ENCODE measurements around the gene OR8B2. TPM values are rescaled to one million over a fixed set of nuclear protein-coding genes. Genes with fewer than 3 reads are reported as not detected.

The OR8B2 gene
- total RNA-seq, 1 experiment from 2014 or later, result not detected

- no peak overlapping the region for H3K4me3 ChIP-seq (ENCODE audit: low read depth in 2 of 2, low read length in 2 of 2)
- intact Hi-C loops (cut with micrococcal nuclease; ENCODE audit: unreplicated experiment), result no loop called here
- 0 out of 2 replicates have a peak, but pooled peaks cover 2% of the 10 kb centered on the region for H3K27me3 ChIP-seq (ENCODE audit: control insufficient read depth, insufficient read depth, low read length)
- TF ChIP-seq CTCF (IDR thresholded peaks at IDR 0.05) (no peak), POLR2AphosphoS5 (IDR thresholded peaks at IDR 0.05; ENCODE audit: low read depth, low read length) (no peak), REST (IDR thresholded peaks at IDR 0.05; ENCODE audit: insufficient read depth in 1 of 2, low read depth in 2 of 2, low read length in 1 of 2) (no peak), SIN3A (IDR thresholded peaks at IDR 0.05; ENCODE audit: borderline replicate concordance, insufficient read depth, low read depth, low read length) (no peak), TCF7L2 (IDR thresholded peaks at IDR 0.05; ENCODE audit: low read depth, low read length) (no peak)
- DNase-seq (ENCODE audit: low read depth, low spot score) (no peak), ATAC-seq (no peak)
- POLR2A ChIA-PET, result no interaction called here
- no TSS peak for BruUV-seq (replicated peaks)
- H3K36me3 ChIP-seq (ENCODE audit: control insufficient read depth, insufficient read depth, low read length), result no peaks in the 10 kb centered on the region
- no peaks in the 10 kb centered on the region for H3K9me3 ChIP-seq (ENCODE audit: control insufficient read depth, insufficient read depth, low read depth, low read length)
- H3K27ac ChIP-seq (ENCODE audit: low read length), result no peak overlapping the region
- in situ Hi-C loops (cut with HindIII; ENCODE audit: low pct_unique_long_range_greater_than_20kb, low sequenced_read_pairs), result no loop called here
- H3K4me1 ChIP-seq (ENCODE audit: control insufficient read depth, insufficient read depth, low read length), result no peaks in the 10 kb centered on the region
- CTCF ChIA-PET, result no interaction called here
These were observed 44.7 kb downstream of the OR8B2 start for GRCh38 chr11:124339396-124340141.

Other genes with a start within 250 kb of the OR8B2 start
- not detected for gene OR10D3, start 201.2 kb downstream of the OR8B2 start, total RNA-seq (2021; ENCODE audit: unreplicated experiment)
- not detected for gene OR8G1, start 143.4 kb downstream of the OR8B2 start, total RNA-seq (2021; ENCODE audit: unreplicated experiment)
- not detected for gene OR8G5, start 128.1 kb downstream of the OR8B2 start, total RNA-seq (2021; ENCODE audit: unreplicated experiment)
- not detected for gene OR8D1, start 70.5 kb downstream of the OR8B2 start, total RNA-seq (2021; ENCODE audit: unreplicated experiment)
- not detected for gene OR8D2, start 64.3 kb downstream of the OR8B2 start, total RNA-seq (2021; ENCODE audit: unreplicated experiment)
- not detected for gene OR8B3, start 14.5 kb upstream of the OR8B2 start, total RNA-seq (2021; ENCODE audit: unreplicated experiment)
- gene OR8B4, start 40.4 kb upstream of the OR8B2 start, total RNA-seq (2021; ENCODE audit: unreplicated experiment), result not detected
- not detected for gene OR8B8, start 61.2 kb upstream of the OR8B2 start, total RNA-seq (2021; ENCODE audit: unreplicated experiment)
- not detected for gene OR8B12, start 159.2 kb upstream of the OR8B2 start, total RNA-seq (2021; ENCODE audit: unreplicated experiment)
- gene OR8A1, start 185.5 kb upstream of the OR8B2 start, total RNA-seq (2021; ENCODE audit: unreplicated experiment), result not detected
- not detected for gene PANX3, start 226.9 kb upstream of the OR8B2 start, total RNA-seq (2021; ENCODE audit: unreplicated experiment)
- 35.0 TPM for gene TBRG1, start 238.4 kb upstream of the OR8B2 start, total RNA-seq (2021; ENCODE audit: unreplicated experiment)

All from Panc1 (cell line).